ENCODE data around the gene FAM117A.

GRCh38 chr17:49730078-49730784, 33.7 kb downstream of the FAM117A start:
- no peak for TF ChIP-seq POLR2A (IDR thresholded peaks at IDR 0.05)
- no peak for TF ChIP-seq CTCF (IDR thresholded peaks at IDR 0.05)

All from adrenal gland (tissue), 5 donors.